ENCODE measurements around the gene AATK. TPM values are rescaled to one million over a fixed set of nuclear protein-coding genes. Genes with fewer than 3 reads are reported as not detected.
"Not testable (repeated sequence)": the region's sequence is repeated elsewhere in the genome, so short reads cannot be mapped to it uniquely, and the experiment has no call there.

AATK gene
- total RNA-seq, 1 donor from 2014 or later: 0.89 TPM

DNA sequence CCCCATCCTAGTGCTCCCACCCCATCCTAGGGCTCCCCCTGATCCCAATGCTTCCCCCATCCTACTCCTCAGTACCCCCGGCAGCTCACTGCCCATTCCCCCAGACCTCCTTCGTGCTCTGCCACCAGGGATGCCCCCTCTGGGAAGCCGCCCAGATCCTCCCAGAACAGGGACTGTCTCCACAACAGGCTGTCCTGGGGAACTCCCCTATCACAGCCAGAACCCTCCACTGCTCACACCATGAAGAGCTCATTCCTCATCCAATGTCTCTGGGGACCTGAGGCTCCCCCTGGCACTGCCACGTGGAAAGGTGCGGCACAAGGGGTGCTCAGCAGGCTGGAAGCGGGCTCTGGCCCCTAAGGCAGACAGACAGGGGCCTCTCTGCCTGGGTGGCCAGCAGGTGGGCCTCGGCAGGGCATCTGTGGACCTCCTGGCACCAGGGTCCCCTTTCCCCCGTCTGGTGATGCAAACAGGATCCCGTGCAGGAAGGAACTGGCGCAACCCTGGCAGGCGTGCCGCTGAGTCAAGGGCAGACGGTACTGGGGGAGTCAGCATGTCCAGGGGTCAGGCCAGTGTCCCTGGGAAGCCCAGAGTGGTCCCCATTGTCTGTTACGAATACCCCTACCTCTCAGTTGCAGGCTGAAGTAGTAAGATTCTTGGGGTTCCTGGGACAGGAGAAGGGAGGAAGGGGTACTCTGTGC, 15.5 kb downstream of the AATK start:
- DNase-seq (ENCODE audit: low spot score): no peak
- Mint-ChIP-seq H3K36me3 (ENCODE audit: low read depth) (no peaks in the 10 kb centered on the region), H3K27me3 (ENCODE audit: low read depth) (no peaks in the 10 kb centered on the region), H3K27ac (no peak overlapping the region), H3K9me3 (no peaks in the 10 kb centered on the region), H3K4me3 (ENCODE audit: low read depth) (no peak overlapping the region), H3K4me1 (ENCODE audit: low read depth) (no peaks in the 10 kb centered on the region)
- intact Hi-C loops (cut with micrococcal nuclease): no loop called here

DNA sequence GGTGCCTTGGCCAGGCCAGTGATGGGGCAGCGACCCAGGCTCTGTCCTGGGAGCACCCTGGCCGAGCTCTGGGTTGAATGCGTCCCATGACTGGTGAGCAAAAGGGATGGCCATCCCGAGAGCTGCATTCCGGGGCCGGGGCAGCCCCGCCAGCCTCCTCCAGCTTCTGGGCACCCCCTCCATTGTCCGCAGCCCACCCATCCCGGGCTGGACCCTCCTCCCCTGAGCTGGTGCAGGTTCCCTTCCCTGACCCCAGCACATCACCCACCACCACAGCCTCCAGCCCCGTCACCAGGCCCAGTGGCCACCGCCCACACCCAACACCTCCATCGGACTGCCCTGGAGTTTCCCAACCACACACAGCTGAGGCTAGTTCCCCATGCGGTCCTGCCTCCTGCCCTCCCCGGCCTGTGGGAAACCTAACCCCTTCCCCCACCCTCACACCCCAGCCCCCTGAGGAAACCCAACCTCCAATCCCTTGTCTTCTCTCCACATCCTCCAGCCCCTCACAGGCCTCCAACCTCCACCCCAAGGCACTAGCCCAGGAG, 17.0 kb downstream of the AATK start:
- intact Hi-C loops (cut with micrococcal nuclease): no loop called here
- H3K27ac Mint-ChIP-seq: no peak overlapping the region
- H3K27me3 Mint-ChIP-seq (ENCODE audit: low read depth): no peaks in the 10 kb centered on the region

DNA sequence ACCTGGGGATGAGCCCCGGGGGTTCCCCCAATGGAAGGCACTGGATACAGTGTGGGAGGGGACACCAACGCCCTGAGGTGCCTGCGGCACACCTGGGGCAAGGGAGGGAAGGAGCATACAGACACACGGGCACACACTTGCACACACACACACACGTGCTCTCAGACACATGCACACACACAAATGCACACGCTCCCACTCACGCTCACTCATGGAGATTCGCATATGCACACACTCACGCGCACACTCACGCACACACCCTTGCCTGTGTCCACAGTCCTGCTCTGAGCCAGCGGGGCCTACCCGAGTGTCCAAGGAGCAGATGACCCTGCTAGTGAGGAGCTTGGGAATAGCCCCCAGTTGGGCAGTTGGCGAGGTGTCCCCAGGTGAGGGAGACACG, 17.4 kb downstream of the AATK start:
- Mint-ChIP-seq H3K27me3 (ENCODE audit: low read depth) (no peaks in the 10 kb centered on the region), H3K36me3 (ENCODE audit: low read depth) (no peaks in the 10 kb centered on the region), H3K9me3 (no peaks in the 10 kb centered on the region), H3K4me3 (ENCODE audit: low read depth) (no peak overlapping the region), H3K27ac (no peak overlapping the region), H3K4me1 (ENCODE audit: low read depth) (no peaks in the 10 kb centered on the region)
- DNase-seq (ENCODE audit: low spot score): no peak
- intact Hi-C loops (cut with micrococcal nuclease): no loop called here

More for the DNA sequence above, 17.0 kb downstream of the AATK start:
- no peak overlapping the region for H3K4me3 Mint-ChIP-seq (ENCODE audit: low read depth)
- DNase-seq (ENCODE audit: low spot score): no peak
- no peaks in the 10 kb centered on the region for H3K36me3 Mint-ChIP-seq (ENCODE audit: low read depth)
- H3K4me1 Mint-ChIP-seq (ENCODE audit: low read depth): no peaks in the 10 kb centered on the region
- H3K9me3 Mint-ChIP-seq: no peaks in the 10 kb centered on the region

DNA sequence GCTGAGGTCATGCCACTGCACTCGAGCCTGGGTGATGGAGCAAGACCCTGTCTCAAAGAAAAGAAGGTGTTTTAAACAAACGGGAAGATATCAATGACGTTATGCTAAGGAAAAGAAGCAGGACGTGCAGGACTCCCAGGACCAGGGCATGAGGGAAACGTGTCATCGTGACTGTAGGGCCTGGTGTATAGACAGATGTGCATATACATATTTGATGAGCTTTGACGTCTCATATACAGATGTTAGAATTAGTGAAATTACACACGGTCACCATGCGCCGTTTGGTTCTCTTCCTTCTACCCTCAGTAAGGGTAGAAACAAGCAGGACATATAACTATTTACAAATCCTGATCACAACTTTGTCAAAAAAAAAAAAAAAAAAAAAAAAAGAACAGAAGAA, 18.3 kb downstream of the AATK start:
- intact Hi-C loops (cut with micrococcal nuclease): no loop called here
- no peak overlapping the region for H3K27ac Mint-ChIP-seq
- no peaks in the 10 kb centered on the region for H3K4me1 Mint-ChIP-seq (ENCODE audit: low read depth)

DNA sequence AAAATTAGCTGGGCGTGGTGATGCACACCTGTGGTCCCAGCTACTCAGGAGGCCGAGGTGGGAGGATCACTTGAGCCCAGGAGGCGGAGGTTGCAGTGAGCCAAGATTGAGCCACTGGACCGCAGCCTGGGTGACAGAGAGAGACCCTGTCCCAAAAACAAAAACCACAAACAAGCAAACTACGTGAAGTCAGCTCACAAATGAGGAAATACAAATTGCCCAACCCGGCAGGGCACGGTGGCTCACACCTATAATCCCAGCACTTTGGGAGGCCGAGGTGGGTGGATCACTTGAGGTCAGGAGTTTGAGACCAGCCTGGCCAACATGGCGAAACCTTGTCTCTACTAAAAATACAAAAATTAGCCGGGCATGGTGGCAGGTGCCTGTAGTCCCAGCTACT, 19.8 kb downstream of the AATK start:
- DNase-seq (ENCODE audit: low spot score); H3K4me1 Mint-ChIP-seq (ENCODE audit: low read depth); H3K27ac Mint-ChIP-seq; H3K4me3 Mint-ChIP-seq (ENCODE audit: low read depth); H3K27me3 Mint-ChIP-seq (ENCODE audit: low read depth); H3K9me3 Mint-ChIP-seq; H3K36me3 Mint-ChIP-seq (ENCODE audit: low read depth); intact Hi-C loops (cut with micrococcal nuclease): not testable (repeated sequence)

More for the DNA sequence above, 18.3 kb downstream of the AATK start:
- no peaks in the 10 kb centered on the region for H3K36me3 Mint-ChIP-seq (ENCODE audit: low read depth)
- DNase-seq (ENCODE audit: low spot score): no peak
- no peaks in the 10 kb centered on the region for H3K9me3 Mint-ChIP-seq
- H3K4me3 Mint-ChIP-seq (ENCODE audit: low read depth): no peak overlapping the region
- no peaks in the 10 kb centered on the region for H3K27me3 Mint-ChIP-seq (ENCODE audit: low read depth)

DNA sequence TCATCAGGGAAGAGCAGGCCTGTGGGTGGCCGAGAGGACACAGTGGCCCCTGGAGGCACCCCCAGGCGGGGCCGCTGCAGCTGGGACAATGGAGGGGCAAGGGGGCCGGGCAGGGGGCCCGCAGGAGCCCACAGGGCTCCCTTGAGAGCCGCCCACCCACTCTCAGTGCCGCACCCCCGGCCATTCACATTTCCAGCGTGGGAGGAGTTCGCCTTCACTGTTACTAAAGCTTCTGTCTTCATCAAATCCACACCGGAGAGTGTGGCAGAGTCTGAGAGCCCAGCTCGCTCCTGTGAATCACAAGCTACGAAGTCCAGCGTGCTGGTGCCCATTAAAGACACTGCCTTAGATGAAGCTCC, 21.6 kb downstream of the AATK start:
- no peaks in the 10 kb centered on the region for H3K36me3 Mint-ChIP-seq (ENCODE audit: low read depth)
- H3K4me3 Mint-ChIP-seq (ENCODE audit: low read depth): no peak overlapping the region
- no peaks in the 10 kb centered on the region for H3K4me1 Mint-ChIP-seq (ENCODE audit: low read depth)
- no peaks in the 10 kb centered on the region for H3K9me3 Mint-ChIP-seq
- no peaks in the 10 kb centered on the region for H3K27me3 Mint-ChIP-seq (ENCODE audit: low read depth)
- DNase-seq (ENCODE audit: low spot score): no peak
- no peak overlapping the region for H3K27ac Mint-ChIP-seq
- intact Hi-C loops (cut with micrococcal nuclease): loop anchor here (5.0 kb wide), 1 partner anchor 98 kb away; no protein-coding TSS in a partner anchor

DNA sequence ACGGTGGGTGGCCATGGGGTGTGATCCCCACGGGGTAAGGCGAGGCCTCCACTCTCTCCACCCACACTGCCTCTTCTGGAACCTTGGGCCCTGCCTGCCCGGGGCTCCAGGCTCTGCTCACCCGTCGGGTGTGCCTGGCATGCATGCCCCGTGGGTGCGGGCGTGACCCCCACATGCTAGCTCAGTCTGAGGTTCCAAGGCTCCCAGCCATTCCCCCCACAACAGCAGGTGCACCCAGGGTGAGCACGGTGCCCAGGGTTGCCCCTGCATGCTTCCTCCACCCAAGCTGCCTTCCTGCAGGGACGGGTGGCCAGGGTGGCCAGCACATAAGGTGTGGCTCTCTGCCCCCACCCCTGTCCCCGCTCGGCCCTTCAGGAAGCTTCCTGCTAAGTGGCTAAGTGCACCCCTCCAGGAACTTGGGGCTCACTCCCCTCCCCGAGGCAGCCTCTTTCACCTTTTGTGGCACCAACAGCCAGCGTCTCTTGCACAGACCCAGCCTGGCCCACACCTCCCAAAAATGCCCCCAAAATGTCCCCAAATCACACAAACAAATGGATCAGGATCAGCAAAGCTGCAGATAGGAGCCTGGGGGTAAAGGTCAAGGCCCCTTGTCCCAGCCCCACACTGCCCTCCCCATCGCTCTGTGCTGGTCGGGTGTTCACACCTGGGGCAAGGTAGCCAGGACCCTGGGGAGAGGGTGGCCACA, 22.2 kb downstream of the AATK start:
- DNase-seq (ENCODE audit: low spot score): no peak

DNA sequence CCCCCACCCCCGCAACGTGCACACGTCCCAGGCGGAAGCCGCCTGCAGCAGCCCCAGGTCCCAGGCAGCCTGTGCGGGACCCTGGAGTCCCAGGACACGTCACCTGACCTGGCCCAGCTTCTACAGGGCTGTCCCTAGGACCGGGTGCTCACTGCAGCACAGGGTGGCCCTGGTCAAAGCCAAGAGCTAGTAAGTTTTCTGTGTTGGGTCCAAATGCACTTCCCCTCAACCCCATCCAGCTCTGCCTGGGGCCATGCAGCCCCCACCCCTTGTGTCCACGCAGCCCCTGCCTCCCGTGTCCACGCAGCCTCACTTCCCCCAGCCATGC, 22.9 kb downstream of the AATK start:
- Mint-ChIP-seq H3K27ac (no peak overlapping the region), H3K4me1 (ENCODE audit: low read depth) (no peaks in the 10 kb centered on the region), H3K27me3 (ENCODE audit: low read depth) (no peaks in the 10 kb centered on the region), H3K36me3 (ENCODE audit: low read depth) (no peaks in the 10 kb centered on the region), H3K4me3 (ENCODE audit: low read depth) (no peak overlapping the region), H3K9me3 (peaks cover 10% of the 10 kb centered on the region)
- intact Hi-C loops (cut with micrococcal nuclease): loop anchor here (5.0 kb wide), 1 partner anchor 99 kb away; no protein-coding TSS in a partner anchor
- no peak for DNase-seq (ENCODE audit: low spot score)

More for the DNA sequence above, 22.2 kb downstream of the AATK start:
- H3K27ac Mint-ChIP-seq: no peak overlapping the region
- no peaks in the 10 kb centered on the region for H3K36me3 Mint-ChIP-seq (ENCODE audit: low read depth)
- peaks cover 3% of the 10 kb centered on the region for H3K9me3 Mint-ChIP-seq
- intact Hi-C loops (cut with micrococcal nuclease): loop anchor here (5.0 kb wide), 1 partner anchor 98 kb away; no protein-coding TSS in a partner anchor
- H3K27me3 Mint-ChIP-seq (ENCODE audit: low read depth): no peaks in the 10 kb centered on the region
- no peaks in the 10 kb centered on the region for H3K4me1 Mint-ChIP-seq (ENCODE audit: low read depth)
- no peak overlapping the region for H3K4me3 Mint-ChIP-seq (ENCODE audit: low read depth)

DNA sequence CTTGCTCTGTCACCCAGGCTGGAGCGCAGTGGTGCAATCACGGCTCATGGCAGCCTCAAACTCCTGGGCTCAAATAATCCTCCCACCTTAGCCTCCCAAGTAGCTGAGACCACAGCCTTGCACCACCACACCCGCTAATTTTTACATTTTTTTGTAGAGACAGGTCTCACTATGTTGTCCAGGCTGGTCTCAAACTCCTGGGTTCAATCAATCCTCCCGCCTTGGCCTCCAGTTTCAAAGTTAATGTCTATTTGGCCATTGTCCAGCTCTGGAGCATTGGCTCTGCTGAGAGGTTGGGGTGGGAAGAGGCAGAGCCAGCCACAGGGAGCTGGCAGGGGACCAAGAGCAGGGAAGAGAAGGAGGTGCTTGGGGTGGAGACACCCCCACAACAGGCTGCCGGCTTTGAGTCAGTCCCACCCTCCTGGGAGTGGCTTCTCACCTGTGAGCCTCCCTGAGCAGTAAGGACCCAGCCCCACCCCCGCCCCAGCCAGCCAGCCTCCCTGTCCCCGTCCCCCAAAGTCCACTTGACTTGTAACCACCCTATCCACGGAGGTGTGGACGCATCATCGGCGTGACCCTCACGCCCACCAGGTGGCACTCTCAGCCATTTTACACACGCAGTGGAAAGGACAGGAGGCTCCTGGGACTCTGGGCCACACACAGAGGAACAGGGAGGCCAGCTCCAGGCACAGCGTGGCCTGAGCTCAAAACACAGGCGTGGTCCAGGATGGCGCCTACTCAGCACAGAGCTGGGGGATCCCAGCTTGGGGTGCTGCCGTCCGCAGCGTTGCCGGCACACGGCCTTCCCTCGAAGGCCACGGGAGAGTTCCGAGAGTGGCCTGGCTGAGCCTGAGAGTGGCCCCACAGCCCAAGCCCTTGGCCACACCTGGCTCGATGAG, 23.5 kb downstream of the AATK start:
- Mint-ChIP-seq H3K4me1 (ENCODE audit: low read depth) (no peaks in the 10 kb centered on the region), H3K4me3 (ENCODE audit: low read depth) (no peak overlapping the region), H3K36me3 (ENCODE audit: low read depth) (no peaks in the 10 kb centered on the region), H3K27ac (no peak overlapping the region), H3K27me3 (ENCODE audit: low read depth) (no peaks in the 10 kb centered on the region), H3K9me3 (peaks cover 16% of the 10 kb centered on the region)
- intact Hi-C loops (cut with micrococcal nuclease): loop anchor here (5.0 kb wide), 1 partner anchor 100 kb away; no protein-coding TSS in a partner anchor
- DNase-seq (ENCODE audit: low spot score): peak; percentile 43

DNA sequence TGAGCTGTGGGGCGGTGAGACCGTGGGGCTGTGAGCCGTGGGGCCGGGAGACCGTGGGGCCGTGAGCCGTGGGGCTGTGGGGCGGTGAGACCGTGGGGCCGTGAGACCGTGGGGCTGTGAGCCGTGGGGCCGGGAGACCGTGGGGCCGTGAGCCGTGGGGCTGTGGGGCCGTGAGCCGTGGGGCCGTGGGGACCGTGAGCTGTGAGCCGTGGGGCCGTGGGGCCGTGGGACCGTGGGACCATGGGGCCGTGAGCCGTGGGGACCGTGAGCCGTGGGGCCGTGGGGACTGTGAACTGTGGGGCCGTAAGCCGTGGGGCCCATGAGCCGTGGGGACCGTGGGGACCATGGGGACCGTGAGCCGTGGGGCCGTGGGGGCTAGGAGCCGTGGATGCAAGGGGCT, 25.3 kb downstream of the AATK start:
- Mint-ChIP-seq H3K9me3 (peaks cover 18% of the 10 kb centered on the region), H3K36me3 (ENCODE audit: low read depth) (no peaks in the 10 kb centered on the region), H3K4me3 (ENCODE audit: low read depth) (no peak overlapping the region), H3K4me1 (ENCODE audit: low read depth) (no peaks in the 10 kb centered on the region), H3K27me3 (ENCODE audit: low read depth) (no peaks in the 10 kb centered on the region), H3K27ac (no peak overlapping the region)
- no peak for DNase-seq (ENCODE audit: low spot score)
- intact Hi-C loops (cut with micrococcal nuclease): loop anchor here (5.0 kb wide), 1 partner anchor 102 kb away; no protein-coding TSS in a partner anchor

DNA sequence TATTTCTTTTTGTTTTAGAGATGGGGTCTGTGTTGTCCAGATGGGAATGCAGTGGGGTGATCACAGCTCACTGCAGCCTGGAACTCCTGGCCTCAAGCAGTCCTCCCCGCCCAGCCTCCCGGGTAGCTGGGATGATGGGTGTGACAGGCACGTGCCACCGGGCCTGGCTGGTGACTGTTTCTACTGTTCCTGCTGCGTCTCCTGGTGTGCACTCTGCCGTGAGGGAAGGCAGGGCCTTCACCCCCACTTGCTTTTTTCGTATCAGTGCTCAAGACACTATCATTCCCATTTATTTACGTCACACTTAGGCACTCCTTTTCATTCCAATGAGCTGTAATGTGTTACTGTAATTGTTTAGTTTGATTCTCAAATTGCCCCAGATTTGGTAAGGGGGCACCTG, 26.0 kb downstream of the AATK start:
- no peaks in the 10 kb centered on the region for H3K36me3 Mint-ChIP-seq (ENCODE audit: low read depth)
- intact Hi-C loops (cut with micrococcal nuclease): loop anchor here (5.0 kb wide), 1 partner anchor 102 kb away; no protein-coding TSS in a partner anchor

DNA sequence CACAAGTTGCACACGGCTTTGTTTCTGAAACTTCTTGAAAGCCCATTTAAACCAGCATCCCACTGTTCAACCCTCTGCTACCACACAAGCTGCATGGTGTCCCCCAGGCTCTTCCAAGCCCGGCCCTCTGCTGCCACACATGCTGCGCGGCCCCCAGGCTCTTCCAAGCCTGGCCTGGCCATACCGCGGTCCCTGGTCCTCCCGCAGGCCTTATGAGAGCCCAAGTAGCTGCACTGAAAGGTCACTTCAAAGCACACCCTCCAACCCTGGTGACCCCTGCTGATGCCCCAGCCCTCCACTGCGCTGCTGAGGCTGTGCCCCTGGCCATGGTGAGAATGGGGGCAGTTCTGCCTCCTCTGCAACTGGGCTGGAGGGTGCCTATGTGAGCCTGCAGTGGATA, 26.6 kb downstream of the AATK start:
- H3K4me3 Mint-ChIP-seq (ENCODE audit: low read depth): no peak overlapping the region
- peaks cover 18% of the 10 kb centered on the region for H3K9me3 Mint-ChIP-seq
- no peaks in the 10 kb centered on the region for H3K4me1 Mint-ChIP-seq (ENCODE audit: low read depth)
- H3K27me3 Mint-ChIP-seq (ENCODE audit: low read depth): no peaks in the 10 kb centered on the region
- H3K36me3 Mint-ChIP-seq (ENCODE audit: low read depth): no peaks in the 10 kb centered on the region
- no peak overlapping the region for H3K27ac Mint-ChIP-seq
- no peak for DNase-seq (ENCODE audit: low spot score)
- intact Hi-C loops (cut with micrococcal nuclease): no loop called here

More for the DNA sequence above, 26.0 kb downstream of the AATK start:
- Mint-ChIP-seq H3K4me1 (ENCODE audit: low read depth) (no peaks in the 10 kb centered on the region), H3K27me3 (ENCODE audit: low read depth) (no peaks in the 10 kb centered on the region), H3K9me3 (peaks cover 18% of the 10 kb centered on the region), H3K4me3 (ENCODE audit: low read depth) (no peak overlapping the region), H3K27ac (no peak overlapping the region)
- DNase-seq (ENCODE audit: low spot score): no peak

Data from activated T-helper 2 cell treated with anti-CD3 and anti-CD28 coated beads, Interferon-gamma antibody, Interleukin-2, Interleukin-4, amounts not matched to agents 10 μg/mL and 5 μg/mL and 100 μg/mL, durations not matched to agents 14 hours and 24 hours and 36 hours (primary cell).